AG04449 (cell line): ENCODE measurements around the gene ADRA2B.
"Not testable (repeated sequence)": the region's sequence is repeated elsewhere in the genome, so short reads cannot be mapped to it uniquely, and the experiment has no call there.

Source experiments
- CTCF ChIA-PET: fragments of 350-600 bp; formaldehyde crosslinking; extraction: SDS; loops from one replicate; lab custom pipeline; 2021; ENCODE audit warnings: antibody characterized with exemption; lab: Yijun Ruan, JAX
- POLR2A ChIA-PET: fragments of 400-600, 350-600 bp; formaldehyde crosslinking; extraction: SDS; loops from one replicate; lab custom pipeline; 2020; ENCODE audit warnings: antibody characterized with exemption, inconsistent platforms; lab: Yijun Ruan, JAX
- DNase-seq: peaks from one replicate; pipeline ENCODE4 v3.0.0-alpha.2; 2010; ENCODE audit warnings: low read depth, low spot score
- H3K4me3 ChIP-seq: 2 replicates; pipeline ENCODE4 v1.5.1; 2011; ENCODE audit warnings: low read depth, mild to moderate bottlenecking, control low read depth, low read length
- TF ChIP-seq, protein P1 (sequence below): IDR thresholded peaks from one replicate; pipeline ENCODE4 v1.5.1; 2011; ENCODE audit warnings: mild to moderate bottlenecking, moderate library complexity, low read length, control low read depth, inconsistent platforms; ENCODE audit not compliant: insufficient read depth; ENCODE audit errors: missing control alignments

Gene ADRA2B

GRCh38 chr2:96116424-96116878, at the start of gene ADRA2B:
TSS of gene ADRA2B (minus strand) at chr2:96116571. CDS start at chr2:96116149, 422 bp downstream.
- CTCF ChIA-PET: interaction anchor here (0.6 to 4.2 kb wide), 32 partner anchors 8 to 148 kb away, joined by 3 to 63 read pairs (median 5); partner anchors contain the start of genes ANKRD36C, ASTL and DUSP2
- POLR2A ChIA-PET: no interaction called here
- TF ChIP-seq, protein P1, sequence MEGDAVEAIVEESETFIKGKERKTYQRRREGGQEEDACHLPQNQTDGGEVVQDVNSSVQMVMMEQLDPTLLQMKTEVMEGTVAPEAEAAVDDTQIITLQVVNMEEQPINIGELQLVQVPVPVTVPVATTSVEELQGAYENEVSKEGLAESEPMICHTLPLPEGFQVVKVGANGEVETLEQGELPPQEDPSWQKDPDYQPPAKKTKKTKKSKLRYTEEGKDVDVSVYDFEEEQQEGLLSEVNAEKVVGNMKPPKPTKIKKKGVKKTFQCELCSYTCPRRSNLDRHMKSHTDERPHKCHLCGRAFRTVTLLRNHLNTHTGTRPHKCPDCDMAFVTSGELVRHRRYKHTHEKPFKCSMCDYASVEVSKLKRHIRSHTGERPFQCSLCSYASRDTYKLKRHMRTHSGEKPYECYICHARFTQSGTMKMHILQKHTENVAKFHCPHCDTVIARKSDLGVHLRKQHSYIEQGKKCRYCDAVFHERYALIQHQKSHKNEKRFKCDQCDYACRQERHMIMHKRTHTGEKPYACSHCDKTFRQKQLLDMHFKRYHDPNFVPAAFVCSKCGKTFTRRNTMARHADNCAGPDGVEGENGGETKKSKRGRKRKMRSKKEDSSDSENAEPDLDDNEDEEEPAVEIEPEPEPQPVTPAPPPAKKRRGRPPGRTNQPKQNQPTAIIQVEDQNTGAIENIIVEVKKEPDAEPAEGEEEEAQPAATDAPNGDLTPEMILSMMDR: no peak
- peak within 1 kb of the TSS; percentile 32 for H3K4me3 ChIP-seq
- DNase-seq: no peak

- DNase-seq: no peak
- no peak overlapping the region for H3K4me3 ChIP-seq
- POLR2A ChIA-PET: no interaction called here
- CTCF ChIA-PET: interaction anchor here (1.2 to 2.5 kb wide), 3 partner anchors 10 to 142 kb away, joined by 3 to 25 read pairs (median 3); no protein-coding TSS in a partner anchor
- TF ChIP-seq, protein P1: no peak
Measured at GRCh38 chr2:96164459-96165184, 48.3 kb upstream of the ADRA2B start.

DNA sequence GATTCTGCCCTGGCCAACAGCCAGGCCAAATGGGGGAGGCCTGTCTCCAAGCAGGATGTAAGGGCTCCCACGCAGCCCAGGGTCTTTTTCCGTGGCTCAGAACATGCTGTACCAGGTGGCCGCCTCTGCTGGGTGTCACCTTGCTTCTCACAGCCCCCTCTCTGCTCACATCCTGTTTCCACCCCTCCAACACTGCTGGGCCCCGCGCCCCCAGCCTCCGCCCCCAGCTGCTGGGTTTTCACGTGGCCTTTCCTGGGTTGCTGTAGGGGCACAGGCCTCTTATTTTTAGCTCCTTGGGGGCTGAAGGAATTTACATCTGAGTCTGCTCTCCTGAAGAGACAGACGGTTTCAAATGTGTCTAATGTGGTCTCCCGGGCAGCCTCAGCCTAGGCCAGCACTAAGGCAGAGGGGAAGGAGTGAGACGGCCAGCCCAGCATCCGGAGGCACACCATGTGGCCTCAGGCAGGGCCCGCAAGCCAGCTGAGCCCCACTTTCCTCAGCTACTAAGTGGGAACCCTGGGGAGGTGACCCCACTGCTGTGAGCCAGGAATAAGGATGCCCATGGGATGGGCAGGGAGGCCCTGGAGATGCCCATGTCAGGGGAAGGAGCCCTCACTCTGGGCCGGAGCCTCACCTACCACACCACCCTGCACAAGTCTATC, 47.5 kb upstream of the ADRA2B start:
- CTCF ChIA-PET: interaction anchor here (0.6 to 2.5 kb wide), 3 partner anchors 11 to 141 kb away, joined by 3 to 25 read pairs (median 3); no protein-coding TSS in a partner anchor
- H3K4me3 ChIP-seq: no peak overlapping the region

GRCh38 chr2:96163415-96163767, 47.0 kb upstream of the ADRA2B start:
- CTCF ChIA-PET: interaction anchor here (0.6 to 2.5 kb wide), 4 partner anchors 12 to 141 kb away, joined by 3 to 25 read pairs (median 4); no protein-coding TSS in a partner anchor
- DNase-seq: no peak
- TF ChIP-seq, protein P1: no peak
- no peak overlapping the region for H3K4me3 ChIP-seq
- POLR2A ChIA-PET: no interaction called here

More for the DNA sequence above, 47.5 kb upstream of the ADRA2B start:
- POLR2A ChIA-PET: no interaction called here
- TF ChIP-seq, protein P1: no peak
- DNase-seq: no peak

GRCh38 chr2:96161898-96162297, 45.5 kb upstream of the ADRA2B start:
- TF ChIP-seq, protein P1: no peak
- CTCF ChIA-PET: interaction anchor here (1.1 to 2.5 kb wide), 3 partner anchors 11 to 24 kb away, joined by 3 to 25 read pairs (median 5); partner anchors contain the start of gene ASTL
- no peak overlapping the region for H3K4me3 ChIP-seq
- no peak for DNase-seq
- POLR2A ChIA-PET: no interaction called here

GRCh38 chr2:96160366-96160765, 44.0 kb upstream of the ADRA2B start:
- DNase-seq, POLR2A ChIA-PET, H3K4me3 ChIP-seq: not testable (repeated sequence)
- CTCF ChIA-PET: interaction anchor here (1.2 kb wide), 1 partner anchor 138 kb away, joined by 4 read pairs; no protein-coding TSS in a partner anchor
